B cell (primary cell): ENCODE results near the gene COG2.

Experiments
- EZH2 ChIP-seq: IDR thresholded peaks from 2 replicates; pipeline ENCODE4 v1.6.1; 2012; ENCODE audit warnings: borderline replicate concordance, low read depth, mild to moderate bottlenecking, moderate library complexity, low read length; ENCODE audit not compliant: insufficient read depth, poor library complexity, severe bottlenecking
- TF ChIP-seq, protein P1 (sequence below): fragments of 200-600 bp; IDR thresholded peaks from one replicate; pipeline ENCODE4 v1.8.0; 2022; ENCODE audit warnings: antibody characterized with exemption, mild to moderate bottlenecking

GRCh38 chr1:230713547-230713914, 71.2 kb downstream of the COG2 start:
- TF ChIP-seq EZH2: no peak
- TF ChIP-seq, protein P1, sequence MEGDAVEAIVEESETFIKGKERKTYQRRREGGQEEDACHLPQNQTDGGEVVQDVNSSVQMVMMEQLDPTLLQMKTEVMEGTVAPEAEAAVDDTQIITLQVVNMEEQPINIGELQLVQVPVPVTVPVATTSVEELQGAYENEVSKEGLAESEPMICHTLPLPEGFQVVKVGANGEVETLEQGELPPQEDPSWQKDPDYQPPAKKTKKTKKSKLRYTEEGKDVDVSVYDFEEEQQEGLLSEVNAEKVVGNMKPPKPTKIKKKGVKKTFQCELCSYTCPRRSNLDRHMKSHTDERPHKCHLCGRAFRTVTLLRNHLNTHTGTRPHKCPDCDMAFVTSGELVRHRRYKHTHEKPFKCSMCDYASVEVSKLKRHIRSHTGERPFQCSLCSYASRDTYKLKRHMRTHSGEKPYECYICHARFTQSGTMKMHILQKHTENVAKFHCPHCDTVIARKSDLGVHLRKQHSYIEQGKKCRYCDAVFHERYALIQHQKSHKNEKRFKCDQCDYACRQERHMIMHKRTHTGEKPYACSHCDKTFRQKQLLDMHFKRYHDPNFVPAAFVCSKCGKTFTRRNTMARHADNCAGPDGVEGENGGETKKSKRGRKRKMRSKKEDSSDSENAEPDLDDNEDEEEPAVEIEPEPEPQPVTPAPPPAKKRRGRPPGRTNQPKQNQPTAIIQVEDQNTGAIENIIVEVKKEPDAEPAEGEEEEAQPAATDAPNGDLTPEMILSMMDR: no peak
